Parathyroid adenoma (tissue), 2 donors: Measurements from ENCODE around the gene FSTL3.

Experiments
- H2AFZ ChIP-seq: fragments of 300-600 bp; sonication (generic); one replicate; pipeline ENCODE4 v1.7.0; 2017; ENCODE audit warnings: antibody characterized with exemption, mild to moderate bottlenecking
- H3K27ac ChIP-seq: fragments of 300-600 bp; sonication (generic); one replicate; pipeline ENCODE4 v1.7.0; 2017
- H3K27me3 ChIP-seq: fragments of 300-600 bp; sonication (generic); one replicate; pipeline ENCODE4 v1.7.0; 2017; ENCODE audit warnings: low read length; ENCODE audit not compliant: control insufficient read depth, insufficient read depth
- H3K36me3 ChIP-seq: fragments of 300-600 bp; sonication (generic); one replicate; pipeline ENCODE4 v1.7.0; 2017; ENCODE audit warnings: low read length; ENCODE audit not compliant: control insufficient read depth, insufficient read depth
- H3K4me1 ChIP-seq: fragments of 300-600 bp; sonication (generic); one replicate; pipeline ENCODE4 v1.7.0; 2017; ENCODE audit warnings: control low read depth
- H3K4me2 ChIP-seq: fragments of 300-600 bp; sonication (generic); one replicate; pipeline ENCODE4 v1.7.0; 2017; ENCODE audit warnings: low read length
- H3K4me3 ChIP-seq: fragments of 300-600 bp; sonication (generic); one replicate; pipeline ENCODE4 v1.7.0; 2017; ENCODE audit warnings: low read depth, low read length
- H3K79me2 ChIP-seq: fragments of 300-600 bp; sonication (generic); one replicate; pipeline ENCODE4 v1.7.0; 2017; ENCODE audit warnings: control low read depth
- H3K9ac ChIP-seq: fragments of 300-600 bp; sonication (generic); one replicate; pipeline ENCODE4 v1.7.0; 2017; ENCODE audit warnings: mild to moderate bottlenecking
- H3K9me3 ChIP-seq: fragments of 300-600 bp; sonication (generic); one replicate; pipeline ENCODE4 v1.7.0; 2017; ENCODE audit warnings: low read length; ENCODE audit not compliant: control insufficient read depth
- TF ChIP-seq, protein P1 (sequence below): fragments of 300-600 bp; sonication (generic); IDR thresholded peaks from one replicate; pipeline ENCODE4 v1.7.0; 2017; ENCODE audit warnings: antibody characterized with exemption, mild to moderate bottlenecking
- donor health status: primary hyperparathyroidism.

Gene FSTL3

DNA sequence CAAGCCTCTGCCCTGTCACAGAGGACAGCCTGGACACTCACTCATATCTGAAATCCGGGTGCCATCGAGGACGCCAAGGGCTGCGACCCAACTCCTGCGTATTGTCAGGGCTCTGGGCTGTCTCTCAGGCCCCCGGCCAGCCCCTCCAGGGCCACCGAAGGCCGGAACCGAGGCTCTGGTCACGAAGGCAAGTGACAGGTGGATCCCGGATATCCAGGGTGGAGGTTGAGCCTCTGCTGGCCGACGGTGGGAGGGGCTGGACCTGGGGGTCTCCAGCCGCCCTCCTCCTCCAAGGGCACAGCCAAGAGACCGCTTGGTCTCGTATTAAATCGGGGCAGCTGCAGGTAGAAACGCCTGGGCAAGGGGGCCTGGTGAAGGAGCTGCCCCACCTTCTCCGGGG is 18.6 kb upstream of the FSTL3 start:
- Histone ChIP-seq H3K27me3 (no peaks in the 10 kb centered on the region), H3K4me3 (no peak overlapping the region), H3K4me1 (peaks cover 5% of the 10 kb centered on the region), H3K9ac (no peak overlapping the region), H3K79me2 (peaks cover 74% of the 10 kb centered on the region), H3K36me3 (no peaks in the 10 kb centered on the region), H3K4me2 (no peak overlapping the region), H3K9me3 (no peaks in the 10 kb centered on the region), H2AFZ (no peak overlapping the region), H3K27ac (no peak overlapping the region)
- TF ChIP-seq, protein P1, sequence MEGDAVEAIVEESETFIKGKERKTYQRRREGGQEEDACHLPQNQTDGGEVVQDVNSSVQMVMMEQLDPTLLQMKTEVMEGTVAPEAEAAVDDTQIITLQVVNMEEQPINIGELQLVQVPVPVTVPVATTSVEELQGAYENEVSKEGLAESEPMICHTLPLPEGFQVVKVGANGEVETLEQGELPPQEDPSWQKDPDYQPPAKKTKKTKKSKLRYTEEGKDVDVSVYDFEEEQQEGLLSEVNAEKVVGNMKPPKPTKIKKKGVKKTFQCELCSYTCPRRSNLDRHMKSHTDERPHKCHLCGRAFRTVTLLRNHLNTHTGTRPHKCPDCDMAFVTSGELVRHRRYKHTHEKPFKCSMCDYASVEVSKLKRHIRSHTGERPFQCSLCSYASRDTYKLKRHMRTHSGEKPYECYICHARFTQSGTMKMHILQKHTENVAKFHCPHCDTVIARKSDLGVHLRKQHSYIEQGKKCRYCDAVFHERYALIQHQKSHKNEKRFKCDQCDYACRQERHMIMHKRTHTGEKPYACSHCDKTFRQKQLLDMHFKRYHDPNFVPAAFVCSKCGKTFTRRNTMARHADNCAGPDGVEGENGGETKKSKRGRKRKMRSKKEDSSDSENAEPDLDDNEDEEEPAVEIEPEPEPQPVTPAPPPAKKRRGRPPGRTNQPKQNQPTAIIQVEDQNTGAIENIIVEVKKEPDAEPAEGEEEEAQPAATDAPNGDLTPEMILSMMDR: no peak

DNA sequence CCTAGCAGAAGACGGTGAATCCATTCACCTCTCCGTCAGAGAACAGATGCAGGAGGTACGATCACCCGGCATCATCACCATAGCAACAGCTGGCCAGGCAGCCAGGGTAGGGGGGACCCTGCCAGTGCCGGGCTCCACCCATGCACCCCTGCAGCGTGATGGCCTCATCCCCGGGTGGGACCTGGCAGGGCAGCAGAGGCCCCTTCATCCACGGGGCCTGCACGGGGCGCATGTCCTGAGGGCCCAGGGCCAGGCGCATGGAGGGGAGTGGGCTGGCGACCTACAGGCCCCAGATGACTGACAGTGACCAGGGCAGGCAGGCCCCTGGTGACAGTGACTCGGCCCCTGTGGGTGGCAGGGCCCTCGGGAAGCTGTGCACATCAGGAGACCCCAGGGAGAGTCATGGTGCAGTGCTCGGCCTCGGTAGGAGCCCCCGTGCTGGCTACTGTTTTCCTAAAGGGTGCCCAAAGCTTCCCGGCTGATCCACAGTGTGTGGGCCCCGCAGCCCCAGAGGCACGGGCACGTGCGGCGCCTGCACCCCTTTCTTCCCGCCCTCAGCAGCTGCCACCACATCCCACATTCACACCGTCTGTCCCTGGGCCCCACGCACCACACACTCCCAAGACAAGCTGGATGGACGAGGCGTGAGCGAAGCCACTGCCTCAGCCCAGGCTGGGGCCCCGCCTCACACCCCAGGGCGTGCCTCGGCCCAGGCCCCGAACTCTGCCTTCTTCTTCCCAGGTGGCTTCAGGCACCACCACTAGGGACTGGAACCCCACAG is 17.9 kb upstream of the FSTL3 start:
- TF ChIP-seq, protein P1: no peak
- H3K36me3 ChIP-seq: no peaks in the 10 kb centered on the region
- peaks cover 70% of the 10 kb centered on the region for H3K79me2 ChIP-seq
- no peaks in the 10 kb centered on the region for H3K9me3 ChIP-seq
- H3K4me3 ChIP-seq: no peak overlapping the region
- peaks cover 5% of the 10 kb centered on the region for H3K4me1 ChIP-seq
- no peak overlapping the region for H3K27ac ChIP-seq
- H3K4me2 ChIP-seq: no peak overlapping the region
- H3K9ac ChIP-seq: no peak overlapping the region
- no peak overlapping the region for H2AFZ ChIP-seq
- H3K27me3 ChIP-seq: no peaks in the 10 kb centered on the region

DNA sequence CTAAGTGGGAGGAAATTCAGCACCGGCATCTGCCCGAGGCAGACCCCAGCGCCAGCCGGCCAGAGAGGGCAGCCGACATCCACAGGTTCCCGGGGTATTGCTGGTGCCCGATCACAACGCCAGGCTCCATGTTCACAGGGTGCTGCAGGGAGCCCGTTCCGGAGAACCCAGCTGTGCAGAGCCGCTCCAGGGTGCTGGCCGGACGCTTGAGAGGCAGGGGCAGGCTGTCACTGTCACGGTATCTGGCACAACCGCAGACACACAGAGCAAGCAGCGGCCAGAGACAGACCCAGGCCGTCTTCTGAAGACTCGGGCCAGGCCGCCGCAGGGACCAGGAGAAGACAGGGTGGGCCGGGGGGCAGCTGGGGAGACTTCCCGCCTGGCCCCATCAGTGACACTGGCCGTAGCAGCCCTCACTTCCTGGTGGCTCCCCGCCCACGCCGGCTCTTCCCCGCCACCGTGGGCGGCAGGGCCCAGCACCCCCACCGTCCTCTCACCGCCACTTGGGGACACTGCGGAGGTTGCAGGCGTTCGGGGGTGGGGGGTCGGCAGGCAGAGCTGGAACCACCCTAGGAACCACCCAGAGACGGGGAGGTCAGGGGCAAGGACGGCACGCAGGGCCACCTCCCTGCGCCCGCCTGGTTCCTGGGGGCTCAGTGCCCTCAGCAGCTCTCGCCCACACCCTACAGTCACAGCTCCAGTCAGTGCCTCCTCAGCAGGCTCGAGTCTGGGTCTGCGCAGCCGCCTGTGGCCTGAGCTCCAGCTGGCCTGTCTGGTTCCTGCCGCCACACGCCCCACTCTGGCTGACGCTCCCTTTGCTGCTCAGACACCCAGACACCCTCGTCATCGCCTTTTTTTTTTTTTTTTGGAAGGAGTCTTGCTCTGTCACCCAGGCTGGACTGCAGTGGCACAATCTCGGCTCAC is 17.0 kb upstream of the FSTL3 start:
- Histone ChIP-seq H3K27ac (no peak overlapping the region), H3K36me3 (no peaks in the 10 kb centered on the region), H3K4me1 (peaks cover 12% of the 10 kb centered on the region)

DNA sequence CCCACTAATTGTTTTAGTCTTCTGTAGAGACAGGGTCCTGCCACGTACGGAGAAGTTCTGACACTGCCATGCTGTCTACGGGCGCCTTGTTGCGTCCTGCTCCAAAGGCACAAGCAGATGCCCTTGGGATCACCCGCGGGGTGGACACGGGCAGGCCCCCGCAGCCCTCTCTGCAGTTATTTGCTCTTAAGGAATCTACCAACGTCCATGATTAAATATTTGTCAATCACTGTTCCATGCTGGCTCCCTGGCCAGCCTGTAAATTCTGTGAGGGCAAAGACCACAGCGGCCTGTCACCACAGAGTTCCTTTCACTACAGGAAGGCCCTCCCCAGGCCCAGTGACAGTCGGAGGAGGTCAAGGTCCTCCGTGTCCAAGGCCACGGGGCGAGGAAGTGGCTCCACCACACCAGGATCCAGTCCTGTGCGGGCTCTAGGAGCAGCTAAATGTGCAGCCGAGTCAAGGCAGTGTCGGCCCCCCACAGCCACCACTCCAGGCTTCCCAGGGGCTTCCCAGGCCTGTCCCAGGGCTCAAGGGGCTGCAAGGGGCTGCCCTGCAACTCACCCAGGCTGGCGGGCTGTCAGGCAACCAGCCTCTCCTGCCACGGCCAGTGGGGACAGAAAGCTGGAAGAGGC is 15.3 kb upstream of the FSTL3 start:
- no peaks in the 10 kb centered on the region for H3K9me3 ChIP-seq
- H3K27ac ChIP-seq: no peak overlapping the region
- H3K36me3 ChIP-seq: no peaks in the 10 kb centered on the region
- H3K4me1 ChIP-seq: peaks cover 12% of the 10 kb centered on the region
- no peaks in the 10 kb centered on the region for H3K27me3 ChIP-seq
- no peak overlapping the region for H3K9ac ChIP-seq
- peak overlapping the region; percentile 87 for H3K4me2 ChIP-seq
- peaks cover 53% of the 10 kb centered on the region for H3K79me2 ChIP-seq
- TF ChIP-seq, protein P1: no peak
- H2AFZ ChIP-seq: no peak overlapping the region
- H3K4me3 ChIP-seq: peak overlapping the region; percentile 74

More for the DNA sequence above, 17.0 kb upstream of the FSTL3 start:
- TF ChIP-seq, protein P1: no peak
- Histone ChIP-seq H3K4me2 (no peak overlapping the region), H3K9me3 (no peaks in the 10 kb centered on the region), H3K27me3 (no peaks in the 10 kb centered on the region), H3K9ac (no peak overlapping the region), H2AFZ (no peak overlapping the region), H3K4me3 (no peak overlapping the region), H3K79me2 (peaks cover 64% of the 10 kb centered on the region)
